Measurements from ENCODE around the gene PFKFB3. TPM values are rescaled to one million over a fixed set of nuclear protein-coding genes. Genes with fewer than 3 reads are reported as not detected.
A peak's percentile ranks its signal among the peaks of the same experiment; 100 is the strongest.
"Not testable (repeated sequence)": the region's sequence is repeated elsewhere in the genome, so short reads cannot be mapped to it uniquely, and the experiment has no call there.

The PFKFB3 gene
- total RNA-seq, 1 donor from 2014 or later, result 54.9 TPM

- no peak for DNase-seq (ENCODE audit: low read depth)
- H3K4me3 ChIP-seq (ENCODE audit: low read depth, low read length), result no peak overlapping the region
- no peak for TF ChIP-seq CTCF (conservative IDR thresholded peaks at IDR 0.05; ENCODE audit: low read depth, low read length)
Measured at GRCh38 chr10:6233725-6234277, 31.1 kb downstream of the PFKFB3 start.

- no peak overlapping the region for H3K4me3 ChIP-seq (ENCODE audit: low read depth, low read length)
- TF ChIP-seq CTCF (conservative IDR thresholded peaks at IDR 0.05; ENCODE audit: low read depth, low read length), result no peak
- DNase-seq (ENCODE audit: low read depth), result no peak
Measured at GRCh38 chr10:6234371-6234770, 31.6 kb downstream of the PFKFB3 start.

GRCh38 chr10:6236349-6237198 is 33.8 kb downstream of the PFKFB3 start:
- no peak for DNase-seq (ENCODE audit: low read depth)
- no peak overlapping the region for H3K4me3 ChIP-seq (ENCODE audit: low read depth, low read length)
- no peak for TF ChIP-seq CTCF (conservative IDR thresholded peaks at IDR 0.05; ENCODE audit: low read depth, low read length)

- no peak for TF ChIP-seq CTCF (conservative IDR thresholded peaks at IDR 0.05; ENCODE audit: low read depth, low read length)
- DNase-seq (ENCODE audit: low read depth), result no peak
- no peak overlapping the region for H3K4me3 ChIP-seq (ENCODE audit: low read depth, low read length)
Measured at GRCh38 chr10:6237199-6237530, 34.4 kb downstream of the PFKFB3 start.

GRCh38 chr10:6238587-6239212 is 36.0 kb downstream of the PFKFB3 start:
- not testable (repeated sequence) for H3K4me3 ChIP-seq (ENCODE audit: low read depth, low read length); DNase-seq (ENCODE audit: low read depth)

- no peak overlapping the region for H3K4me3 ChIP-seq (ENCODE audit: low read depth, low read length)
- no peak for TF ChIP-seq CTCF (conservative IDR thresholded peaks at IDR 0.05; ENCODE audit: low read depth, low read length)
- peak; percentile 92 for DNase-seq (ENCODE audit: low read depth)
Measured at GRCh38 chr10:6239213-6239991, 36.7 kb downstream of the PFKFB3 start.

- no peak for TF ChIP-seq CTCF (conservative IDR thresholded peaks at IDR 0.05; ENCODE audit: low read depth, low read length)
- DNase-seq (ENCODE audit: low read depth), result no peak
- no peak overlapping the region for H3K4me3 ChIP-seq (ENCODE audit: low read depth, low read length)
Measured at GRCh38 chr10:6240254-6240653, 37.5 kb downstream of the PFKFB3 start.
